IPS DF 19.7 (cell line): Measurements from ENCODE around the gene DNASE2.

ENCODE experiments used
- DNase-seq: peaks from one replicate; pipeline ENCODE4 v3.0.0-alpha.2; 2013; ENCODE audit warnings: low read depth, low spot score

Gene DNASE2

GRCh38 chr19:12833738-12834565 lies 47.3 kb downstream of the DNASE2 start:
- no peak for DNase-seq

- DNase-seq = no peak
Measured at GRCh38 chr19:12833418-12833737, 47.9 kb downstream of the DNASE2 start.

GRCh38 chr19:12828494-12828893 lies 52.8 kb downstream of the DNASE2 start:
- no peak for DNase-seq

- no peak for DNase-seq
Measured at GRCh38 chr19:12825254-12826131, 55.8 kb downstream of the DNASE2 start.
